ENCODE measurements around the gene PLPP4. TPM values are rescaled to one million over a fixed set of nuclear protein-coding genes. Genes with fewer than 3 reads are reported as not detected.

The PLPP4 gene
- total RNA-seq, 1 donor from 2014 or later: 5.3 TPM

DNA sequence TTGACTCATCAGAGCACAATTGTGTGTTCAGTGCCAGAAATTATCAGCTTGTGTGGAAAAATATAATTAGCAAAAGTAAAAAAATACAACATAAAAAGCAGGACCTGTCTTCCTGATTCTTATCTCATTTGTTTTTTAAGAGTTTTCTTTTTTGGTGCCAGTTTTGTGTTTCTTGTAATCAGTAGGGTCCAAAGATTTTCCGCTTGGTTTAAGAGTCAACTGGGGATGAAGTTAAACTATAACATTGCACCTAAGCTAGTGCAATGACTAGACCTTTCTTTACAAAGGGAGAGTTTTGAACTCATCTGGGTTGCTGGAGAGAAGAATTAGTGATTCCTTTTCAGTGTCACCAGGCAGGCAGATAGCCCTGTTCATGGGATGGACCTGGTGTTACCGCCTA, 113.4 kb downstream of the PLPP4 start:
- no peaks in the 10 kb centered on the region for H3K36me3 ChIP-seq (ENCODE audit: control insufficient read depth, insufficient read depth, low read length)
- TF ChIP-seq, protein P1, sequence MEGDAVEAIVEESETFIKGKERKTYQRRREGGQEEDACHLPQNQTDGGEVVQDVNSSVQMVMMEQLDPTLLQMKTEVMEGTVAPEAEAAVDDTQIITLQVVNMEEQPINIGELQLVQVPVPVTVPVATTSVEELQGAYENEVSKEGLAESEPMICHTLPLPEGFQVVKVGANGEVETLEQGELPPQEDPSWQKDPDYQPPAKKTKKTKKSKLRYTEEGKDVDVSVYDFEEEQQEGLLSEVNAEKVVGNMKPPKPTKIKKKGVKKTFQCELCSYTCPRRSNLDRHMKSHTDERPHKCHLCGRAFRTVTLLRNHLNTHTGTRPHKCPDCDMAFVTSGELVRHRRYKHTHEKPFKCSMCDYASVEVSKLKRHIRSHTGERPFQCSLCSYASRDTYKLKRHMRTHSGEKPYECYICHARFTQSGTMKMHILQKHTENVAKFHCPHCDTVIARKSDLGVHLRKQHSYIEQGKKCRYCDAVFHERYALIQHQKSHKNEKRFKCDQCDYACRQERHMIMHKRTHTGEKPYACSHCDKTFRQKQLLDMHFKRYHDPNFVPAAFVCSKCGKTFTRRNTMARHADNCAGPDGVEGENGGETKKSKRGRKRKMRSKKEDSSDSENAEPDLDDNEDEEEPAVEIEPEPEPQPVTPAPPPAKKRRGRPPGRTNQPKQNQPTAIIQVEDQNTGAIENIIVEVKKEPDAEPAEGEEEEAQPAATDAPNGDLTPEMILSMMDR (IDR thresholded peaks at IDR 0.05; ENCODE audit: insufficient read depth, low read length, poor library complexity, severe bottlenecking): no peak
- H3K4me3 ChIP-seq (ENCODE audit: low read depth, low read length): no peak overlapping the region
- H3K27me3 ChIP-seq (ENCODE audit: control insufficient read depth, insufficient read depth, low read length): no peaks in the 10 kb centered on the region
- no peak for DNase-seq (ENCODE audit: low read depth)

DNA sequence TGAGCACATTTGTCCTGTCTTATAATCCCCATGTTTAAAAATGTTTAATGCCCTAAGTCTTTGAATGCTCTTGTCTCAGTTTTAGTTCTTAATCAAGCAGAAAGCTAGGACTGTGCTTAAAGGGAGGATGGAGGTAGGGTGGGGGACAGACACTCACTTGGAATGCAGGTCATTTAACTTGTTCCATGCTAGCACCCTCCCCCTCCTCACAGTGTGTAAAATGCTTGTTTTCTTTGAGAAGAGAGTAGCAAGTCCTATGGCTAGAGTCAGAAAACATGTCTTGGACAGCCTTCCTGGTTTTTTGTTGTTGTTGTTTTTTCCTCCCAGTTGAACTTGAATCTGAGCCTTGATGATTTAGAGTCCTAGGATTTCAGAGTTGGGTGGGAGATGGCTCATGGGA, 114.2 kb downstream of the PLPP4 start:
- H3K27me3 ChIP-seq (ENCODE audit: control insufficient read depth, insufficient read depth, low read length): no peaks in the 10 kb centered on the region
- TF ChIP-seq, protein P1 (IDR thresholded peaks at IDR 0.05; ENCODE audit: insufficient read depth, low read length, poor library complexity, severe bottlenecking): no peak
- H3K4me3 ChIP-seq (ENCODE audit: low read depth, low read length): no peak overlapping the region
- H3K36me3 ChIP-seq (ENCODE audit: control insufficient read depth, insufficient read depth, low read length): peaks cover 1% of the 10 kb centered on the region
- DNase-seq (ENCODE audit: low read depth): no peak

DNA sequence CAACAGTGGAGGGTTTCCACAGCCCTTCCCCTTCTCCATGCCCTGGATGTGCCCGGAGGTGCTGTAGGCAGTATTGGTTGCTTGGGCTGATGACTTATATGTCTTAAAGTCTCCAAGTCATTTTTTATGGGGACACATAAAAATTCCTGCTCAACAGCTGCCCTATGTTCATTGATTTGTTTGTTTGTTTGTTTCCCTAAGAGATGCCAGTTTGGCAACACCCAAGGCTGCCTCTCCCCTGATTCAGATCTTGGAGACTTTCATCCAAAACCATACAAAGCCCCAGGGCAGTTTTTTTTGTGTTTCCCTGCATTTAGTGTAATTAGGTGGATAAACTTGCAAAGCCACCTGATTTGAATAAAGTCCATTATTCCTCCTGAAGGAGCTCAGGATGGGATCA, 115.3 kb downstream of the PLPP4 start:
- no peak for DNase-seq (ENCODE audit: low read depth)
- TF ChIP-seq, protein P1 (IDR thresholded peaks at IDR 0.05; ENCODE audit: insufficient read depth, low read length, poor library complexity, severe bottlenecking): no peak
- H3K4me3 ChIP-seq (ENCODE audit: low read depth, low read length): no peak overlapping the region
- no peaks in the 10 kb centered on the region for H3K27me3 ChIP-seq (ENCODE audit: control insufficient read depth, insufficient read depth, low read length)
- peaks cover 1% of the 10 kb centered on the region for H3K36me3 ChIP-seq (ENCODE audit: control insufficient read depth, insufficient read depth, low read length)

GRCh38 chr10:120573355-120573754, 116.3 kb downstream of the PLPP4 start:
- DNase-seq (ENCODE audit: low read depth): no peak
- Histone ChIP-seq H3K27me3 (ENCODE audit: control insufficient read depth, insufficient read depth, low read length) (no peaks in the 10 kb centered on the region), H3K4me3 (ENCODE audit: low read depth, low read length) (no peak overlapping the region), H3K36me3 (ENCODE audit: control insufficient read depth, insufficient read depth, low read length) (peaks cover 1% of the 10 kb centered on the region)
- TF ChIP-seq, protein P1 (IDR thresholded peaks at IDR 0.05; ENCODE audit: insufficient read depth, low read length, poor library complexity, severe bottlenecking): no peak

GRCh38 chr10:120574981-120575380, 118.0 kb downstream of the PLPP4 start:
- TF ChIP-seq, protein P1 (IDR thresholded peaks at IDR 0.05; ENCODE audit: insufficient read depth, low read length, poor library complexity, severe bottlenecking): no peak
- Histone ChIP-seq H3K36me3 (ENCODE audit: control insufficient read depth, insufficient read depth, low read length) (peaks cover 1% of the 10 kb centered on the region), H3K4me3 (ENCODE audit: low read depth, low read length) (no peak overlapping the region), H3K27me3 (ENCODE audit: control insufficient read depth, insufficient read depth, low read length) (no peaks in the 10 kb centered on the region)
- no peak for DNase-seq (ENCODE audit: low read depth)

DNA sequence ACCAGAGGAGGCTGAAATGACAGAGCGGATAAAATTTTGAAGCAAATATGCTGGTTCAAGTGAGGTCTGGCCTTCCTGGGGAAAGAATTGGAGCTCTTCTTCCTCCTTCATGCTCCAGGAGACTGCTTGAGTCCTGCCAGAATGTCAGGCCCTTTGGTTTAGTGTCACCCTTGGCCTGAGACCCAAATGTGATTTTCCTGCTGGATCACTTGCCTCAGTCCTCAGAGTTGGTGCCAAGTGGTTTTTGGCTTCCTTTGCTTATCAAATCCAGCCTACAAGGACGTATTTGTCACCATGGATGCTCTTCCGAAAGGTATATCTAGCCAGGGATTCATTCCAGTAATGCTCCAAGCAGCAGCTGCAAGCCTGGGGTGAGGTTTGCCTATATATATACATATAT, 118.4 kb downstream of the PLPP4 start:
- no peak overlapping the region for H3K4me3 ChIP-seq (ENCODE audit: low read depth, low read length)
- peaks cover 1% of the 10 kb centered on the region for H3K36me3 ChIP-seq (ENCODE audit: control insufficient read depth, insufficient read depth, low read length)
- no peaks in the 10 kb centered on the region for H3K27me3 ChIP-seq (ENCODE audit: control insufficient read depth, insufficient read depth, low read length)
- no peak for DNase-seq (ENCODE audit: low read depth)
- TF ChIP-seq, protein P1 (IDR thresholded peaks at IDR 0.05; ENCODE audit: insufficient read depth, low read length, poor library complexity, severe bottlenecking): no peak

All from kidney epithelial cell (primary cell).